GM12873 (cell line): ENCODE data around the gene JAZF1.

Source experiments
- TF ChIP-seq, protein P1 (sequence below): IDR thresholded peaks from 2 replicates; pipeline ENCODE4 v1.5.1; 2012; ENCODE audit warnings: low read depth, mild to moderate bottlenecking, moderate library complexity, low read length, control low read depth; ENCODE audit not compliant: insufficient read depth; ENCODE audit errors: missing control alignments

The JAZF1 gene

DNA sequence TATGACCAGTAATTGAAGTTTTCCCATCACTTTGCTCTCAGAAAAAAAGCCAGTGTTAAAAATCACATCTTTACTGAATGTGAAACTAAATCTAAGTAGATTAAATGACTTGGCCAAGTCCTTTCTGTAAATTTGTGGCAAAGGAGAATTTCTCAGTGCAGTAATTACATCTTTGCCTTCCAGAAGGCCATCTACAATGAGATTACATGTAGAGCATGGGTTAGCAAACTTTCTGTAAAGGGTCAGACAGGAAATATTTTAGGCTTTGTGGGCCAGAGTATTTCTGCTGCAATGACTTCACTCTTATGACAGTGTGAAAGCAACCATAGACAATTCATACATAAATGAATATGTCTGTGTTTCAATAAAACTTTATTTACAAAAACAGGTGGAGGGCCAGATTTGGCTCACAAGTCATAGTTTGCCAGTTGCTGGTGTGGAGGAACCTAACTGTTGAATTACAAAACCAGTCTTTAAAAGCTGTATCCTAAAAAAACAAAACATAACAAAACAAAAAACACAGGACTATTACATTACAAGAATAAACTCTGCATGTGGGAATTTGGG, 249.6 kb downstream of the JAZF1 start:
- TF ChIP-seq, protein P1, sequence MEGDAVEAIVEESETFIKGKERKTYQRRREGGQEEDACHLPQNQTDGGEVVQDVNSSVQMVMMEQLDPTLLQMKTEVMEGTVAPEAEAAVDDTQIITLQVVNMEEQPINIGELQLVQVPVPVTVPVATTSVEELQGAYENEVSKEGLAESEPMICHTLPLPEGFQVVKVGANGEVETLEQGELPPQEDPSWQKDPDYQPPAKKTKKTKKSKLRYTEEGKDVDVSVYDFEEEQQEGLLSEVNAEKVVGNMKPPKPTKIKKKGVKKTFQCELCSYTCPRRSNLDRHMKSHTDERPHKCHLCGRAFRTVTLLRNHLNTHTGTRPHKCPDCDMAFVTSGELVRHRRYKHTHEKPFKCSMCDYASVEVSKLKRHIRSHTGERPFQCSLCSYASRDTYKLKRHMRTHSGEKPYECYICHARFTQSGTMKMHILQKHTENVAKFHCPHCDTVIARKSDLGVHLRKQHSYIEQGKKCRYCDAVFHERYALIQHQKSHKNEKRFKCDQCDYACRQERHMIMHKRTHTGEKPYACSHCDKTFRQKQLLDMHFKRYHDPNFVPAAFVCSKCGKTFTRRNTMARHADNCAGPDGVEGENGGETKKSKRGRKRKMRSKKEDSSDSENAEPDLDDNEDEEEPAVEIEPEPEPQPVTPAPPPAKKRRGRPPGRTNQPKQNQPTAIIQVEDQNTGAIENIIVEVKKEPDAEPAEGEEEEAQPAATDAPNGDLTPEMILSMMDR = no peak

DNA sequence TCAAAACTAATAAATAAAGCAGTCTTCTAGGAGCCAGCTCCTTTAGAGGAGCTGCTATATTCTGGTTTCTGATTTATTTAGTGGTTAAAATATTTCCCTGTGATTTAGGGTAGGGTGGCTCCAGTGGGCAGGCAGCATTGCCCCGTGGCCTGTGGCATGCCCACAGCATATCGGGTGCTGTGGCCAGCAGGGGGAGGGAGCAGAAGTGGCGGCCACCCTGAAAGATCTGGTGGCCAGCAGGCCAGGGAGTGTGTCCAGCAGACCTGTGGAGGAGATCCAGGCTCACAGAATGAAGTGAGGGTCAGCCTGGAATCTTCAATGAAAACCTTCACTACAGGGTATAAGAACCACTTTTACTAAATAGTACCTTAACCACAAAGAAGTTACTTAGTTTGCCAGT, 251.5 kb downstream of the JAZF1 start:
- TF ChIP-seq, protein P1 = no peak

DNA sequence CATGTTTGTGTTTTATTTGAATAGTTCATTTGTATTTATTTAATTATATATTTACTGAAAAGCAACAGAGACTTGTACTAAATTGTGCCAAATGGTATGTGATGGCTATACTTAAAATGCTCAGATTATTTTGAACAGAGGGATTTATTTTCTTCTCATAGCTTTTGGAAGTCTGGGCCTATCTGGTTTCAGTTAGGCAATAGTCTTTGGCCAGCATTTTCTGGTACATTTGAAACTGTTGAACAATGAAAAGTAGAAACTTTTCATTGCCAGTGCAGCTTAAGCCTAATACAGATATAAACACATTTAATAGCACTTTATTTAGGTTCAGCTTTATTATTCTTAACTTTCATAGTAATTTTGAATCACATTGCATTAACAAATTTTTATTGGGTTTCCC, 252.6 kb downstream of the JAZF1 start:
- TF ChIP-seq, protein P1 = no peak

DNA sequence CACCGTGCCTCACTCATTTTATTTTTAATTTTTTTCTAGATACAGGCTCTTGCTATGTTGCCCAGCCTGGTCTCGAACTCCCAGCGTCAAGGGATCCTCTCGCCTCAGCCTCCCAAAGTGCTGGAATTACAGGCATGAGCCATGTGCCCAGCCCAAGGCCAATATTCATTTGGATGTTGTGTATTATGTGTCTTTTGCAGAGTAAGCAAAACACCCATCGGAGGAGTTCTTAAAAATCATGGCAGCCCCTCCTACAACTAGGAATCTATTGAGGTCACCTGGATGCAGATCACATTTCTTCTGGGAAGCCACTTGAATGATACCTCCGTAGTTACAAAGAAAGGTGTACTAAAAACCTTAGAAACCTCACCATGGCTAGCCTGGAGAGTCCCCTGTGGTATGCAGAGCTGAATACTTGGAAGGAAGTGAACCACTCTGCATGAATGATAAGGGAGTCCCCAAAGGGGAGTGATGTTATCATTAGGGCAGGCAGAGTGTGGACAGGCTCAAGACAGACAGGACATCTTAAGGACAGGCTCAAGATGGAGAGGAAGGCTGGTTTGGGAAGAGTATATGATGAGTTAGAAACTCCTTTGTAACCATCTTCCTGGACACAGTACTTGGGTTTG, 254.9 kb downstream of the JAZF1 start:
- TF ChIP-seq, protein P1 = no peak

DNA sequence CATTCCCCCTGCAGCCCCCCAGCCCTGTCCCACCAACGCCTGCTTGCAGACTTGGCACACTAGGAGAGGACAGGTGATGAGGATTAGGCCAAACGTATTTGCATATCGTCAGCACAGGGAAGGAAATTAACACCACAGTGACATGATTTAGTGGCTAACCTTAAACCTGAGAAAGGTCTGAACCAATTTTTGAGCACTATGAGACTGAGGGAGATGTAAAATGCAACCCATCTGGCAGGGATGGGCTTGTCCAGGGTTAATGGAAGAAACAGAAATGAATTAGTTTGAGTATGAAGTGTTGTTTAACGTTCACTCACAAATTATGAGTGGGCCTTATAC, 257.0 kb downstream of the JAZF1 start:
- TF ChIP-seq, protein P1 = no peak

DNA sequence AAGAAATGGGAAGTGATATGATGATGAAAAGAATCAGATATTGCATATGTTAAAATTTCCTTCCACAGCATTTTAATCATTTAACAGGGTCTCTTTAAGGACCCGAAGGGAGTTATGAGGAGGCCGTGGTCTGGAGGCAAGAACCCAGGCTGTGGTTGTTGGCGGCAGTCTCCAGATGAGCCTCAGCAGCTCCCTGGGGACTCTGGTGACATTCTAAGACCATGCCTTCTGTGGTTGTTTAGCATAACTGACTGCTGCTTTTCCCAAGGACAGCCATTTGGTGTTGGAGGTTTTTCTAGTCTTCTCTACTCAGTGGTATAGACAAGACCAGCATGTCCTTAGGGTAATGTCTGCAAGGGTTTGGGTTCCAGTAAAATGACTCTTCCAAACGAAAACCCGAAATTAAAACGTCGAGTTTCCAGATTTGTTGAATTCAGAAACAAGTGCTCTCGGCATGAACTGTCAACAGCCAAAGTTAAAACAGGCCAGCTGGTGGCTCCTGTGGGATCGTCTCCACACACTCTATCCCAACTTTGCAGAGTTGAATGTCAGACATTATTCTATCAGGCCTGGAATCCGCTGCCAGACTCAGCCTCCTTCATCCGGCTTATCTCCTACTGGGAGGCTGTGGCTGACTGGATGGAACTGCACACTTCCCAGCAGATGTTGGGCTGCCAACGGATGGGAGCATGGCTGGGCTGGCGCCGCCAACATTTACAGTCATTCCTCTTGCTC, 257.5 kb downstream of the JAZF1 start:
- TF ChIP-seq, protein P1 = no peak

DNA sequence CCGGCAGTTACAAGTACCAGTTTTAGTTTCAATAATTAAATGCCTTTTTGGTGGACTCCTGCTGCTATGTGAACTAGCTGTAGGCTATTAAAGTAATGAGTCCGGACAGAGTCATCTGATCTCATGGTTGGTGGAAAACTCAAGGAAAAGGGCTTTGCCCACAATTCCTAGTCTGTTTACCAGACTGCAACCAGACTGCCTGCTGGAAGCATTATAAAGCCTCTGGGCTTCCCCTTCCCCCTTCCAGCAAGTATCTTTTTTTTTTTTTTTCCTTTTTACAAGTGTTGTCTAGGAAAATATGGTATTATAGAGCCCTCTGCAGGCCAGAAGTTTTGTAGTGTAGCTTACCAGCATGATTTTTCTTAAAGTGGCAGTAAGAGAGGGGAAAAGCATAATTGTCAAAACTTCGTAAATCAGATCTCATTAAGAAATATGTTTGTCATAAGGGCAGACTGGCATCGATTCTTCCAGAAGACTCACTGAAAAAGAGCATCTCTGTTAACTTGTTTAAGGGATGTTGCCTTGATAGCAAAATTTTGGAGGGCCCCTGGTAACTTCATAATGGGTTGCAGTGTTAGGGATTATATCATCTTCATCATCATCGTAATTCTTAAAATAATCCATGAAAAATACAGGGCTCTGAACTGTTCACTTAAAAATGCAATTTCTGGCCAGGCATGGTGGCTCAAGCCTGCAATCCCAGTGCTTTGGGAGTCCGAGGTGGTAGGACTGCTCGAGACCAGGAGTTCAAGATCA, 259.3 kb downstream of the JAZF1 start:
- TF ChIP-seq, protein P1 = peak; percentile 42
